ENCODE measurements around the gene IGFBP6.

The IGFBP6 gene

GRCh38 chr12:53147181-53147580 lies 49.7 kb downstream of the IGFBP6 start:
- TF ChIP-seq ZFX (IDR thresholded peaks at IDR 0.05; ENCODE audit: borderline replicate concordance) (no peak), CTCF (IDR thresholded peaks at IDR 0.05) (no peak)
- no peak overlapping the region for H3K27ac ChIP-seq

GRCh38 chr12:53147653-53148052 lies 50.2 kb downstream of the IGFBP6 start:
- no peak overlapping the region for H3K27ac ChIP-seq
- TF ChIP-seq CTCF (IDR thresholded peaks at IDR 0.05) (no peak), ZFX (IDR thresholded peaks at IDR 0.05; ENCODE audit: borderline replicate concordance) (no peak)

GRCh38 chr12:53151039-53151438 lies 53.6 kb downstream of the IGFBP6 start:
- TF ChIP-seq CTCF (IDR thresholded peaks at IDR 0.05) = no peak
- no peak for TF ChIP-seq ZFX (IDR thresholded peaks at IDR 0.05; ENCODE audit: borderline replicate concordance)
- no peak overlapping the region for H3K27ac ChIP-seq

Measured in 22Rv1 (cell line).